Vagina (tissue), 2 donors: ENCODE measurements around the gene RBP5. TPM values are rescaled to one million over a fixed set of nuclear protein-coding genes. Genes with fewer than 3 reads are reported as not detected.

Experiments used
- DNase-seq, 2 donors: peaks; one replicate each; pipeline ENCODE4 v3.0.0-alpha.2; 2017; ENCODE audit errors: extremely low spot score in 2 of 2
- H3K27ac ChIP-seq: fragments of 200-600 bp; sonication (generic); one replicate; pipeline ENCODE4 v1.5.1; 2019
- H3K27me3 ChIP-seq: fragments of 200-600 bp; sonication (generic); one replicate; pipeline ENCODE4 v1.5.1; 2019
- H3K36me3 ChIP-seq, 2 donors: fragments of 200-600 bp; sonication (generic); one replicate each; pipeline ENCODE4 v1.5.1; 2017 to 2019
- H3K4me1 ChIP-seq: fragments of 200-600 bp; sonication (generic); one replicate; pipeline ENCODE4 v1.5.1; 2019
- H3K4me3 ChIP-seq, 2 donors: fragments of 200-600 bp; sonication (generic); 1 replicate in 1 of 2; 2 replicates in 1 of 2; pipeline ENCODE4 v1.5.1; 2016 to 2019
- H3K9me3 ChIP-seq: fragments of 200-600 bp; sonication (generic); one replicate; pipeline ENCODE4 v1.5.1; 2019
- CTCF ChIP-seq, 3 experiments: fragments of 450-650 bp in 2 of 3; fragments of 200-600 bp in 1 of 3; sonication (generic) in 1 of 3; IDR thresholded peaks; one replicate each; pipeline ENCODE4 v1.5.1; 2017 to 2019; ENCODE audit warnings: antibody characterized with exemption in 3 of 3, mild to moderate bottlenecking in 2 of 3, moderate library complexity in 2 of 3
- POLR2A ChIP-seq, 2 donors: fragments of 450-650 bp; IDR thresholded peaks; one replicate each; pipeline ENCODE4 v1.6.1; 2017; ENCODE audit warnings: antibody characterized with exemption in 2 of 2, mild to moderate bottlenecking in 2 of 2, moderate library complexity in 2 of 2
- POLR2AphosphoS5 ChIP-seq, 2 donors: sonication (generic); formaldehyde crosslinking; IDR thresholded peaks; one replicate each; pipeline ENCODE4 v1.9.0; 2017; ENCODE audit warnings: antibody characterized with exemption in 2 of 2, mild to moderate bottlenecking in 2 of 2, low read depth in 1 of 2; ENCODE audit not compliant: insufficient read depth in 1 of 2
- intact Hi-C: fragments of 100-400 bp; cut with DNase I; formaldehyde crosslinking; loops from one replicate; pipeline ENCODE4 v1.15.1; 2023
- total RNA-seq: library from RNA; depleted of rRNA; stranded (reverse); fragments of >200 nt; gene quantifications from one replicate; pipeline ENCODE4 v1.2.3, GENCODE V29; 2016

RBP5 gene
- total RNA-seq, 1 donor from 2014 or later = 3.7 TPM

DNA sequence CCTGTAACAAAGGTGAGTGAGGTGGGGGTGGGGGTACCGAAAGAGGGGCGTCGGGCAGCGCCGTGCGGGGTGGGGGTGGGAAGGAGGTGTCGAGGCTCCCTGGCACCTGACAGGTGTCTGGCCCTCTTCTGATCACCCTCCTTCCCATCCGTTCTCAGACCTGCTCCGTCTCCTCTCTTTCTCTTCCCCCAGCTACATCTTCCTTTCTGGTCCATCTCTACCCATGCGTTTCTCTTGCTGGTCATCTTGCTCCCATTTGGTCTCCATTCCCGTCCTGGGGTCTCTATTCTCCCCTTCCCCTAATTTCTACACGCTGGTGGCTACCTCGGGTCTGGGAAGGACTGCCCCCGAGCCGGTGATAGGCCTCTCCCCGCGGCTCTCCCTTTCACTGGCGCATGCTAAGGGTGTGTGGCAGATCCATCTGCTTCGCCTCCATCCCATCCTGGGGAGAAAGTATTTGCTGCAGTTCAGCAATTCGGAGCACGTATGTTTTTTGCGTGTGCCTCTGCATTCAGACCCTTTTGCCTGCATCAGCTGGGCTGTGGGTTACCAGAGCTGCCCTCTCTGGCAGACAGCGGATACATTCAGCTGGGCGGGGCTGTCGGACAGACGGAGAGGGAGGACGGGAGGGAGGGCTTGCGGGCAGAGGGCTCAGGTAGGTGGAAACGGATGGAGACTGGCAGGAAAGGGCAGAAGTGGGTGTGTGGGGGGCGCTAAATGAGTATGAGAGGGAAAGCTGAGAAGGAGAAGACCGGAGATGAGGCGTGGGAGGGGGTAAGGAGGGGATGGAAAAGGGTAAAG lies 2.2 kb upstream of the RBP5 start:
- Histone ChIP-seq H3K36me3 (peaks cover 0 to 6% of the 10 kb centered on the region in 2 donors), H3K4me1 (peaks cover 26% of the 10 kb centered on the region), H3K9me3 (no peaks in the 10 kb centered on the region), H3K4me3 (peak overlapping the region; percentile 64 to 65), H3K27ac (peak overlapping the region; percentile 87), H3K27me3 (no peaks in the 10 kb centered on the region)
- intact Hi-C loops = no loop called here
- no peak for TF ChIP-seq POLR2A (IDR thresholded peaks at IDR 0.05)
- peak in 1 of 2 donors; percentile 15 for TF ChIP-seq POLR2AphosphoS5 (IDR thresholded peaks at IDR 0.05; ENCODE audit: insufficient read depth in 1 of 2, low read depth in 1 of 2)
- no peak for DNase-seq

GRCh38 chr12:7129872-7130691 lies 1.4 kb upstream of the RBP5 start, which contains the start of gene CLSTN3:
CLSTN3 (plus strand) TSS chr12:7130371; CDS start chr12:7130649, 278 bp downstream.
- peak in 1 of 2 donors; percentile 70 for TF ChIP-seq POLR2AphosphoS5 (IDR thresholded peaks at IDR 0.05; ENCODE audit: insufficient read depth in 1 of 2, low read depth in 1 of 2)
- no peak for TF ChIP-seq CTCF (IDR thresholded peaks at IDR 0.05)
- TF ChIP-seq POLR2A (IDR thresholded peaks at IDR 0.05) = peak in 1 of 2 donors; percentile 48

GRCh38 chr12:7129287-7129871 lies 690 bp upstream of the RBP5 start:
- Histone ChIP-seq H3K27ac (peak overlapping the region; percentile 87), H3K9me3 (no peaks in the 10 kb centered on the region)

More at GRCh38 chr12:7129872-7130691, 1.4 kb upstream of the RBP5 start, which contains the start of gene CLSTN3:
- Histone ChIP-seq H3K4me3 (peak within 1 kb of the TSS; percentile 64 to 65), H3K27ac (peak within 1 kb of the TSS; percentile 87), H3K36me3 (no peaks in the 10 kb centered on the region), H3K27me3 (no peaks in the 10 kb centered on the region), H3K4me1 (peaks cover 26% of the 10 kb centered on the region), H3K9me3 (no peaks in the 10 kb centered on the region)
- intact Hi-C loops = no loop called here
- no peak for DNase-seq

GRCh38 chr12:7127916-7128626 lies 618 bp downstream of the RBP5 start:
- intact Hi-C loops = no loop called here
- TF ChIP-seq POLR2AphosphoS5 (IDR thresholded peaks at IDR 0.05; ENCODE audit: insufficient read depth in 1 of 2, low read depth in 1 of 2) = no peak
- no peak for TF ChIP-seq CTCF (IDR thresholded peaks at IDR 0.05)
- TF ChIP-seq POLR2A (IDR thresholded peaks at IDR 0.05) = no peak
- DNase-seq = no peak
- no peak overlapping the region for H3K27ac ChIP-seq
- H3K27me3 ChIP-seq = no peaks in the 10 kb centered on the region
- no peaks in the 10 kb centered on the region for H3K36me3 ChIP-seq
- H3K4me3 ChIP-seq = peak overlapping the region in 1 of 2 donors; percentile 17
- H3K4me1 ChIP-seq = peaks cover 27% of the 10 kb centered on the region
- H3K9me3 ChIP-seq = no peaks in the 10 kb centered on the region

More at GRCh38 chr12:7129287-7129871, 690 bp upstream of the RBP5 start:
- Histone ChIP-seq H3K4me3 (peak overlapping the region; percentile 64 to 65), H3K36me3 (no peaks in the 10 kb centered on the region), H3K27me3 (no peaks in the 10 kb centered on the region), H3K4me1 (peaks cover 26% of the 10 kb centered on the region)
- intact Hi-C loops = no loop called here
- DNase-seq = no peak
- TF ChIP-seq POLR2A (IDR thresholded peaks at IDR 0.05) = no peak
- TF ChIP-seq CTCF (IDR thresholded peaks at IDR 0.05) = no peak
- TF ChIP-seq POLR2AphosphoS5 (IDR thresholded peaks at IDR 0.05; ENCODE audit: insufficient read depth in 1 of 2, low read depth in 1 of 2) = no peak
